ENCODE results near the gene TBX6.
"Not testable (repeated sequence)": the region's sequence is repeated elsewhere in the genome, so short reads cannot be mapped to it uniquely, and the experiment has no call there.

The TBX6 gene

GRCh38 chr16:30120340-30121105, 28.8 kb upstream of the TBX6 start:
- H3K27me3 Mint-ChIP-seq (ENCODE audit: low read depth), result no peaks in the 10 kb centered on the region
- H3K4me1 Mint-ChIP-seq, result peaks cover 24% of the 10 kb centered on the region
- TF ChIP-seq CTCF (IDR thresholded peaks at IDR 0.05; ENCODE audit: unreplicated experiment in 3 of 3), result no peak
- peak overlapping the region; percentile 61 to 80 (median 68) for H3K4me3 Mint-ChIP-seq
- peaks cover 14% of the 10 kb centered on the region for H3K36me3 Mint-ChIP-seq (ENCODE audit: low read depth)
- H3K9me3 Mint-ChIP-seq, result no peaks in the 10 kb centered on the region
- H3K27ac Mint-ChIP-seq, result peak overlapping the region; percentile 68 to 96 (median 80)

- Mint-ChIP-seq H3K9me3 (no peaks in the 10 kb centered on the region), H3K36me3 (ENCODE audit: low read depth) (peaks cover 17% of the 10 kb centered on the region), H3K27ac (peak overlapping the region; percentile 68 to 96 (median 80)), H3K27me3 (ENCODE audit: low read depth) (no peaks in the 10 kb centered on the region), H3K4me1 (peaks cover 21% of the 10 kb centered on the region), H3K4me3 (peak overlapping the region; percentile 51 to 80 (median 68))
- no peak for TF ChIP-seq CTCF (IDR thresholded peaks at IDR 0.05; ENCODE audit: unreplicated experiment in 3 of 3)
Observed at GRCh38 chr16:30119428-30119827, 27.7 kb upstream of the TBX6 start.

GRCh38 chr16:30117768-30118167, 26.0 kb upstream of the TBX6 start:
- no peaks in the 10 kb centered on the region for H3K9me3 Mint-ChIP-seq
- no peak overlapping the region for H3K4me3 Mint-ChIP-seq
- no peak for TF ChIP-seq CTCF (IDR thresholded peaks at IDR 0.05; ENCODE audit: unreplicated experiment in 3 of 3)
- H3K27me3 Mint-ChIP-seq (ENCODE audit: low read depth), result peaks cover 7% of the 10 kb centered on the region
- H3K27ac Mint-ChIP-seq, result no peak overlapping the region
- H3K36me3 Mint-ChIP-seq (ENCODE audit: low read depth), result peaks cover 17% of the 10 kb centered on the region
- peaks cover 16% of the 10 kb centered on the region for H3K4me1 Mint-ChIP-seq

GRCh38 chr16:30116291-30117207, 24.8 kb upstream of the TBX6 start:
- Mint-ChIP-seq H3K27me3 (ENCODE audit: low read depth) (peaks cover 7% of the 10 kb centered on the region), H3K4me3 (no peak overlapping the region), H3K4me1 (peaks cover 10% of the 10 kb centered on the region), H3K27ac (no peak overlapping the region), H3K9me3 (no peaks in the 10 kb centered on the region), H3K36me3 (ENCODE audit: low read depth) (peaks cover 21% of the 10 kb centered on the region)
- no peak for TF ChIP-seq CTCF (IDR thresholded peaks at IDR 0.05; ENCODE audit: unreplicated experiment in 3 of 3)

DNA sequence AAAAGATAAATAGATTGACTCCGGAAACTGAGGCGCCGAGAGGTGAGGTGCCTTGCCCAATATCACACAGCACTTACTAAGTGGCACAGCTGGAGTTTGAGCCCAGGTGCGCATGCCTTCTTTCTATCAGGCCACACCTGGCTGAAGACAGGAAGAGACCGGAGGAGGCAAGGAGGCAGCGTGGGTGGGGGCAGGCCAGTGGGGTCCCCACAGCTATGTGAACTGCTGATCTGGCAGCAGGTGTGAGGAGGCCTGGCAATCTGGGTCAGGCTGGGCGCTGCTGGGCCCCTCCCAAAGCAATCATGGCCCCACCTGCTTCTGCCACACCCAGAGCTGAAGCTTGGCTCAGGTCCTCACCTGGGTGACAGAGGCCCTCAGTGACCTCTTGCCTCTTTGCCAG, 23.5 kb upstream of the TBX6 start:
- H3K9me3 Mint-ChIP-seq, result no peaks in the 10 kb centered on the region
- H3K27ac Mint-ChIP-seq, result no peak overlapping the region

DNA sequence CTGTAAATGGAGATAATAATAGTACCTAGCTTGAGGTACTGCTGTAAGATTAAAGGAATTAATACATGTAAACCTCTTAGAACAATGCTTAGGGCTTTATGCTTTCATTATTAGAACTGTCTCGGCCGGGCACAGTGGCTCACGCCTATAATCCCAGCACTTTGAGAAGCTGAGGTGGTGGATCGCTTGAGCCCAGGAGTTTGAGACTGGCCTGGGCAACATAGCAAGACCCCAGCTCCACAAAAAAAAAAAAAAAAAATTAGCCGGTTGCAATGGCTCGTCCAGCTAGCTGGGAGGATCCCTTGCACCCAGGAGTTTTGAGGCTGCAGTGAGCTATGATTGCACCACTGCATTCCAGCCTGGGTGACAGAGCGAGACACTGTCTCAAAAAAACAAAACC, 23.1 kb upstream of the TBX6 start:
- H3K27me3 Mint-ChIP-seq (ENCODE audit: low read depth); H3K4me3 Mint-ChIP-seq; H3K9me3 Mint-ChIP-seq; H3K27ac Mint-ChIP-seq: not testable (repeated sequence)
- Mint-ChIP-seq H3K4me1 (peaks cover 15% of the 10 kb centered on the region), H3K36me3 (ENCODE audit: low read depth) (peaks cover 33% of the 10 kb centered on the region)

More for the DNA sequence above, 23.5 kb upstream of the TBX6 start:
- Mint-ChIP-seq H3K36me3 (ENCODE audit: low read depth) (peaks cover 32% of the 10 kb centered on the region), H3K27me3 (ENCODE audit: low read depth) (peaks cover 7% of the 10 kb centered on the region), H3K4me3 (no peak overlapping the region), H3K4me1 (peaks cover 15% of the 10 kb centered on the region)
- TF ChIP-seq CTCF (IDR thresholded peaks at IDR 0.05; ENCODE audit: unreplicated experiment in 3 of 3), result no peak
